ENCODE measurements around the gene AOAH.

The AOAH gene

DNA sequence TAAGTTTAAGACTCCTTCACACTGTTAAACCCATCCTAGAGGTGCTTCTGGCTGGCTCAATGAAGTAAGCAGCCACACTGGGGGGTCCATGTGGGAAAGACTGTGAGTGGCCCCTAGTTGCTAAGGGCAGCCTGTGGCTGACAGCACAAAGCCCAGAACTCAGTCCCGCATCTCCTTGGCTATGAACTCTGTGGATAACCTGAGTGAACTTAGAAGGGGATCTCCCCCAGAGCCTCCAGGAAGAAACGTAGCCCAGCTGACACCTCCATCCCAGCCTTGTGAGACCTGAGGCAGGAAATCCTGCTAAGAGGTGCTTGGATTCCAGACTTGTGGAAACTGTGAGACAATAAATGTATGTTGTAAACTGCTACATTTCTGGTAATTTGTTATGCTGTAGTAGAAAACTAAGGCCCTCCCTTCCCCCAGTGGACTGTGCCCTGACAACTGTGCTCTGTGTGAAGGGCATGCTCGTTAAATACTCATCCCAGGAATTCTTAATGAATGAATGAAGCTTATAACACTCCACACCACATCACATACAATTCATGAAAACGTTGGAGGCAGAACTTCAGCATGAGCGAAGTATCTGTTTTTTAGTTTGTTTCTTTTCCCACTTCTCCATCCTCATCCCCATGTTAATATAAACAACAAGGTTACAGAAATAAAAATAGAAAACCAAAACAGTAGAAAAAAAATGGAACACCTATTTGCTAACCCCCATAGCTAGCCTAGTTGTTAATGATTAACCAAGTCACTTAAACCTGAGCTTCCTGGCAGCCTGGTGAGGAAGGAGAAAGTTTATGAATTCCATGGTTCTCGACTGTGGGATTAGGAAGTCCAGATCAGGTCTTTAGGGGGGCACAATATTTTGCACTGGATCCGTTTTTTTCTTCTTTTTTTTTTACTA is 36.8 kb upstream of the AOAH start:
- no peak for DNase-seq (ENCODE audit: low read depth)
- TF ChIP-seq, protein P1, sequence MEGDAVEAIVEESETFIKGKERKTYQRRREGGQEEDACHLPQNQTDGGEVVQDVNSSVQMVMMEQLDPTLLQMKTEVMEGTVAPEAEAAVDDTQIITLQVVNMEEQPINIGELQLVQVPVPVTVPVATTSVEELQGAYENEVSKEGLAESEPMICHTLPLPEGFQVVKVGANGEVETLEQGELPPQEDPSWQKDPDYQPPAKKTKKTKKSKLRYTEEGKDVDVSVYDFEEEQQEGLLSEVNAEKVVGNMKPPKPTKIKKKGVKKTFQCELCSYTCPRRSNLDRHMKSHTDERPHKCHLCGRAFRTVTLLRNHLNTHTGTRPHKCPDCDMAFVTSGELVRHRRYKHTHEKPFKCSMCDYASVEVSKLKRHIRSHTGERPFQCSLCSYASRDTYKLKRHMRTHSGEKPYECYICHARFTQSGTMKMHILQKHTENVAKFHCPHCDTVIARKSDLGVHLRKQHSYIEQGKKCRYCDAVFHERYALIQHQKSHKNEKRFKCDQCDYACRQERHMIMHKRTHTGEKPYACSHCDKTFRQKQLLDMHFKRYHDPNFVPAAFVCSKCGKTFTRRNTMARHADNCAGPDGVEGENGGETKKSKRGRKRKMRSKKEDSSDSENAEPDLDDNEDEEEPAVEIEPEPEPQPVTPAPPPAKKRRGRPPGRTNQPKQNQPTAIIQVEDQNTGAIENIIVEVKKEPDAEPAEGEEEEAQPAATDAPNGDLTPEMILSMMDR (conservative IDR thresholded peaks at IDR 0.05; ENCODE audit: low read length), result no peak

DNA sequence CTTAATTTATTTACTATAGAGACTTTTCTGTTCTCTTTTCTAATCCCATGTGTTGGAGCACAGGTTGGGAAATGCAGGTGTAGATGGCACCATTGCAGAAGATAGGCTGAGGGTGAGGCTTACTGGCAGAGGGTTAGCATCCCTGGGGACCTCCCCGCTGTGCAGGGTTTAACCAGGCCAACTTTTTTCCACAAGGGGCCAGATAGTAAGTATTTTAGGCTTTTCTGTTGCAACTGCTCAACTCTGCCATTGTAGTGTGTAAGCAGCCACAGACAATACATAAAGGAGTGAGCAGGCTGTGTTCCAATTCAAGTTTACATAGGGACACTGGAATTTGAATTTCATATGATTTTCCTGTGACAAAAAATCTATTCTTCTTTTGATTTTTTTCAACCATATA is 34.6 kb upstream of the AOAH start:
- H3K4me3 ChIP-seq (ENCODE audit: low read length), result no peak overlapping the region
- TF ChIP-seq, protein P1 (conservative IDR thresholded peaks at IDR 0.05; ENCODE audit: low read length), result no peak
- no peak for DNase-seq (ENCODE audit: low read depth)

More for the DNA sequence above, 36.8 kb upstream of the AOAH start:
- H3K4me3 ChIP-seq (ENCODE audit: low read length), result no peak overlapping the region

DNA sequence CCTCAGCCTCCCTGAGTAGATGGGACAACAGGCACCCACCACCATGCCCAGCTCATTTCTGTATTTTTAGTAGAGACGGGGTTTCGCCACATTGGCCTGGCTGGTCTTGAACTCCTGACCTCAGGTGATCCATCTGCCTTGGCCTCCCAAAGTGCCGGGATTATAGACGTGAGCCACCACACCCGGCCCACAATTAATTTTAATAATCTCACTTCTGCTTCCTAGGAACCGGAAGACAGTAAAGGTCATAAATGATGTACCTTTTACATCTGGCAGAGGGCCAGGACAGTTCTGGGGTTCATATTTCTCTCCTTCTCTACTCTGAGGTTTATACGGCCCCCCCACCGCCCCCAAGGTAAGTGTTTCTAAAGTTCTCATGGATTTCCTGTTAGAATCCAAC is 31.2 kb upstream of the AOAH start:
- DNase-seq (ENCODE audit: low read depth), result no peak
- TF ChIP-seq, protein P1 (conservative IDR thresholded peaks at IDR 0.05; ENCODE audit: low read length), result no peak
- H3K4me3 ChIP-seq (ENCODE audit: low read length), result no peak overlapping the region

DNA sequence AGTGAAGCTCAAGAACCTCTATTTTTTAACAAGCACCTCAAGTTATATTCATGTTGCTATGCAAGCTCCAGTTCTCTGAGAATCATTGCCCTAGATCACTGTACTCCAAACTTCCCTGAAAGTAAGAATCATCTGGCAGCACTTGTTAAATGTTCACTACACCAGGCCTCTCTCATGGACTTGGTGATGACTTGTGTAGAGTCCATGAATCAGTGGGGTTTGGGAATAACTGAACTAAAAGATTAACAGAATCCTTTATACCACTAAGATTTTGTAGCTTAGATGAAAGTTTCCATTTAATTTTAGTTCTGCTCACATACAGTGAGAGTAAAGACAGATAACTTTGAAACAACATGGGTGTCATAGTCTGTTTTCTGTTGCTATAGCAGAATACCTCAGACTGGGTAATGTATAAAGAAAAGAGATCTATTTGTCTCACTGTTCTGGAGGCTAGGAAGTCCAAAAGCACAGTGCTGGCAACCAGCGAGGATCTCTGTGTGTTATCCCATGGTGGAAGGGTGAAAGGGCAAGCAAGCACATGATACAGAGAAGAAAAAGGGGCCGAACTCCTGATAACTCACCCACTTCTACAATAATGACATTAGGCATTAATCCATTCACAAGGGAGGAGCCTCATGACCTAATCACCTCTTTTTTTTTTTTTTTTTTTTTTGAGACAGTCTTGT is 27.9 kb upstream of the AOAH start:
- H3K4me3 ChIP-seq (ENCODE audit: low read length), result no peak overlapping the region
- TF ChIP-seq, protein P1 (conservative IDR thresholded peaks at IDR 0.05; ENCODE audit: low read length), result no peak
- DNase-seq (ENCODE audit: low read depth), result no peak

DNA sequence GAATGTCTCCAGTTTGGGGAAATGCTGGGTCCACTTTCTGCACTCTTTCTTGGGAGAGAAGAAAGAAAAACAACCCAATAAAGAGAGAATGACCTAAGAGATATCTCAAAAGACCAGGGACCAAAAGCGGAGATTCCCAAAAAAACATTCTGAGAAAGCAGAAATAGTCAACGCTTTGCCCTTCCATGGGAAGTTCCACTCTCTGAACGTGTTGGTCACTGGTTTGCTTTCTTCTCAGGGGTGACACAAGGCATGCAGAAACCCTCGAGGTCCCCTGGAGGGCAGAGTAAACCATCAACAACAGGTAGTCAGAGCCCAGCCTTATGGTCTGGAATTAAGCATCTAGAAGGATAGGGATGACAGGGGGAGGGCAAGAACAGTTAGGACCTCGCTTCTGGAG is 26.2 kb upstream of the AOAH start:
- H3K4me3 ChIP-seq (ENCODE audit: low read length), result no peak overlapping the region
- TF ChIP-seq, protein P1 (conservative IDR thresholded peaks at IDR 0.05; ENCODE audit: low read length), result no peak
- no peak for DNase-seq (ENCODE audit: low read depth)

DNA sequence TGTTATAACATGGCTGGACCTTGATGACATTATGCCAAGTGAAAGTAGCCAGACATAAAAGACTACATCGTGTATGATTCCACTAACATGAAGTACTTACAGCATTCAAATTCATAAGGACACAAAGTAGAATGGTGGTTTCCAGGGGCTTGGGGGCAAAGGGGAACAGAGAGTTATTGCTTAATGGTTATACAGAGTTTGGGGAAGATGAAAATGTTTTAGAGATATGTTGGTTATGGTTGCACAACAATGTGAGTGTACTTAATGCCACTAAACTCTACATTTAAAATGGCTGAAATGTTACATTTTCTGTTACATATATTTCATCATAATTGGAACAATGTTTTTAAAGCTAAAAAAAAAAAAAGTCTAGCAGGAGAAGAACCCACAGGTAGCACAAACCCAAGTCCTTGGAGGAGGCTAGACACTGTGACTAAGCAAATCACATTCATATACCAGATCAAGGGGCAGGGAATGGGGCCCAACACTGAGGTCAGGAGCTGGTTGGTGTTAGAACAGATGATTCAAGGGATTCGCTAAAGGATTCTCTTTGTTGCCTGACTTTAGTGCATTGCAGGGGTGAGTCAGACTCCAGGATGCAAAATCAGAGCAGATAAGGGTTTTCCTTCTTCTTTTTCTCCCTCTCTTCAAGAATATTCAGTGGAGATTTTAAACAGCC is 25.1 kb upstream of the AOAH start:
- no peak for DNase-seq (ENCODE audit: low read depth)
- TF ChIP-seq, protein P1 (conservative IDR thresholded peaks at IDR 0.05; ENCODE audit: low read length), result no peak
- no peak overlapping the region for H3K4me3 ChIP-seq (ENCODE audit: low read length)

Measured in AG10803 (cell line).